ENCODE data around the gene ZNF516.

DNA sequence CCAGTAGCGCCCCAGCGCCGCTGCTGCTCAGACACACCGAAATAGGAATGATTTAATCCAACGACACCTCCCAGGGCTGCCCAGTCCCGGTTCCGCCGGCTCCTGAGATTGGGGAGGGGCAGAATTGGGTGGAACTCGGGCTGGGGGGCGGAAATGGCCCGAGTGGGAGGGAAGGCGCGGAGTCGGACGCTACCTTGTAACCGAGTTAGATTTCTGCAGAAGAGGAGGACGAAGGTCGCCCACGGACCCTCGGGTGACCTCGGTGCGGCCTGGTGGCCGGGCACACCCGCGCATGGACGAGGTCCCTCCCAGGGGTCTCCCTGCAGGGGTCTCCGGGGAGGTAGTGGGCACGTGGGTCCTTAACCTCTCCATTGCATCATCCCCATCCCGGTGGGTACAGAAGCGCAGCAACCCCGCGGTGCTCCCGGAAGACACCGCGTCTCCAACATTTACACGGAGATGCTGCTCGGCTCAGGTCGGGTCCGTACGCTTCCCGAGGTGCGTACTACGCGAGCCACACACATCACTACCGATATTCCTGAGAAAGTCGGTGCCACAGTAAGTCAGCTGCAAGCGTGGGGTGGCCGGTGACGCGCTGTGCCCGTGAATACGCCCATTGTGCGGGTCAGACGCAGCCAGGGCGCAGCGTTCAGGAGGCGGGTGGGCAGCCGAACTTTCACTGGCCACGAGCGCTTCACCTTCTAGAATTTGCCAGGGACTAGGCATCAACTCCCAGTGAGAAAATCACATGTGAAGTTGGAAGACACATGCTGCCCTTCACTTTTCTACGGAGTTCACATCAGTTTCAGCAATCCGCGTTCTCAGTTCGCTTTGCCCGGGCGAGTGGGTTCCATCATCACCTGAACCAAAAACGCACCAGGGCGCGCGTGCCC is 3.0 kb downstream of the ZNF516 start:
- no peak for TF ChIP-seq CTCF (IDR thresholded peaks at IDR 0.05; ENCODE audit: low read length)
- TF ChIP-seq EZH2 (IDR thresholded peaks at IDR 0.05; ENCODE audit: borderline replicate concordance, low read length), result no peak

All from OCI-LY1 (cell line).